Activated naive CD4-positive, alpha-beta T cell treated with anti-CD3 and anti-CD28 coated beads, Interleukin-2, amount 10 ng/mL, durations not matched to agents 7 days and 5 days (primary cell): ENCODE results near the gene F10.
"Not testable (repeated sequence)": the region's sequence is repeated elsewhere in the genome, so short reads cannot be mapped to it uniquely, and the experiment has no call there.

Source experiments
- CTCF ChIA-PET: fragments of 350-600 bp; sonication (Branson Sonifier 250); formaldehyde crosslinking; loops from one replicate; lab custom pipeline; 2021; ENCODE audit warnings: antibody characterized with exemption; lab: Charles Lee
- DNase-seq: peaks from one replicate; pipeline ENCODE4 v3.0.0-alpha.2; 2020
- H3K27ac Mint-ChIP-seq: one replicate; pipeline ENCODE4 v1.8.0; 2021; ENCODE audit warnings: mild to moderate bottlenecking, moderate library complexity, mixed read lengths
- H3K27me3 Mint-ChIP-seq: one replicate; pipeline ENCODE4 v1.8.0; 2021; ENCODE audit warnings: mild to moderate bottlenecking, mixed read lengths
- H3K36me3 Mint-ChIP-seq: one replicate; pipeline ENCODE4 v1.8.0; 2021; ENCODE audit warnings: mixed read lengths
- H3K4me1 Mint-ChIP-seq: one replicate; pipeline ENCODE4 v1.8.0; 2021; ENCODE audit warnings: mixed read lengths
- H3K4me3 Mint-ChIP-seq: one replicate; pipeline ENCODE4 v1.8.0; 2021; ENCODE audit warnings: mild to moderate bottlenecking, moderate library complexity, mixed read lengths
- H3K9me3 Mint-ChIP-seq: one replicate; pipeline ENCODE4 v1.8.0; 2021; ENCODE audit warnings: mixed read lengths

Gene F10

GRCh38 chr13:113122550-113123225 lies at the start of gene F10:
F10 (plus strand) TSS chr13:113122799; CDS start chr13:113122856, 57 bp downstream.
- Mint-ChIP-seq H3K9me3 (no peaks in the 10 kb centered on the region), H3K27ac (no peak within 1 kb of the TSS), H3K27me3 (peaks cover 33% of the 10 kb centered on the region), H3K4me3 (no peak within 1 kb of the TSS), H3K4me1 (no peaks in the 10 kb centered on the region), H3K36me3 (no peaks in the 10 kb centered on the region)
- CTCF ChIA-PET = no interaction called here
- no peak for DNase-seq

- CTCF ChIA-PET = no interaction called here
- no peaks in the 10 kb centered on the region for H3K9me3 Mint-ChIP-seq
- no peaks in the 10 kb centered on the region for H3K4me1 Mint-ChIP-seq
- DNase-seq = no peak
- no peaks in the 10 kb centered on the region for H3K27me3 Mint-ChIP-seq
- H3K4me3 Mint-ChIP-seq = no peak overlapping the region
- no peaks in the 10 kb centered on the region for H3K36me3 Mint-ChIP-seq
- no peak overlapping the region for H3K27ac Mint-ChIP-seq
Observed at GRCh38 chr13:113073942-113074341, 48.7 kb upstream of the F10 start.

DNA sequence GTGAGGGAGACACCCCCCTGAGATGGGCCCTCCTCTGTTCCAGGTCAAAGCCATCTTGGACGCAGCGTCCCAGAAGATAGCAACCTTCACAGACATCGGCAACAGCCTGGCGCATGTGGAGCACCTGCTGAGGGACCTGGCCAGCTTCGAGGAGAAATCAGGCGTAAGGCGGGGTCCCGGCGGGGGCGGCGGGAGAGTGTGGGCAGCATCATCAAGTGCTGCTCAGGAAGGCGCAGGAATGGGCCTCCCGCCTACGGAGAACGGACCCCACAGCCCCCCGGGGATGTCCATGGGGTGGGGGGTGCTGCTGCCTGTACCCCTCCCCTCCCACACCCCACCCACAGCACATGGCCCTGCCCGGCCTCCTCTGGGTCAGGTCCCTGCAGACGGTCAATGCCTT lies 48.2 kb upstream of the F10 start:
- Mint-ChIP-seq H3K36me3 (no peaks in the 10 kb centered on the region), H3K4me3 (no peak overlapping the region), H3K9me3 (no peaks in the 10 kb centered on the region), H3K4me1 (no peaks in the 10 kb centered on the region), H3K27ac (no peak overlapping the region), H3K27me3 (no peaks in the 10 kb centered on the region)
- CTCF ChIA-PET = no interaction called here
- DNase-seq = no peak

DNA sequence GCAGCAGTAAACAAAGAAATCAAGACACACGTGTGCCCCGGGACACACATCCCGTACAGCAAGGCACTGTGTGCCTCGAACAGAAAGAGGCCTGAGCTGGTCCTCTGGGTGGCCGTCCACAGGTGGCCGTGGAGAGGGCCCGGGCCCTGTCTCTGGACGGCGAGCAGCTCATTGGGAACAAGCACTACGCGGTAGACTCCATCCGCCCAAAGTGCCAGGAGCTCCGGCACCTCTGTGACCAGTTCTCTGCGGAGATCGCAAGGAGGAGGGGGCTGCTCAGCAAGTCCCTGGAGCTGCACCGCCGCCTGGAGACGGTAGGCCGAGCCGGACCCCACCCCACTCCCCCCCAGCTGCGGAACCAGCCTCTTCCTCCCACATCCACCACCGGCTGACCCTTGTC lies 47.7 kb upstream of the F10 start:
- H3K36me3 Mint-ChIP-seq = no peaks in the 10 kb centered on the region
- CTCF ChIA-PET = no interaction called here
- no peak overlapping the region for H3K27ac Mint-ChIP-seq
- no peaks in the 10 kb centered on the region for H3K9me3 Mint-ChIP-seq
- no peak overlapping the region for H3K4me3 Mint-ChIP-seq
- H3K4me1 Mint-ChIP-seq = no peaks in the 10 kb centered on the region
- no peak for DNase-seq
- H3K27me3 Mint-ChIP-seq = no peaks in the 10 kb centered on the region

DNA sequence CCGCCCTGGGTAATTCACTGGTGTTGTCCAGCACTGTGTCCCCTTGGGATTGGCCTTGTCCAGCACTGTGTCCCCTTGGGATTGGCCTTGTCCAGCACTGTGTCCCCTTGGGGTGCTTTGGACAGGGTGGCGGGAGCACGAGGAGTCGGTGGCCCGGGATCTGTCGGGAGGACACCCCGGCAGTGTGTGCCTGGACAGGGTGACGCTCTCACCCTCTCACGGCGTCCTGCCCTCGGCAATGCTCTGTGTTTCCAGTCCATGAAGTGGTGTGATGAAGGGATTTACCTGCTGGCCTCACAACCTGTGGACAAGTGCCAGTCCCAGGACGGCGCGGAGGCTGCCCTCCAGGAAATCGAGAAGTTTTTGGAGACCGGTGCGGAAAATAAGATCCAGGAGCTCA lies 46.9 kb upstream of the F10 start:
- H3K9me3 Mint-ChIP-seq = no peaks in the 10 kb centered on the region
- H3K36me3 Mint-ChIP-seq = no peaks in the 10 kb centered on the region
- no peak overlapping the region for H3K27ac Mint-ChIP-seq
- CTCF ChIA-PET = no interaction called here
- H3K4me1 Mint-ChIP-seq = no peaks in the 10 kb centered on the region
- DNase-seq = no peak
- H3K27me3 Mint-ChIP-seq = no peaks in the 10 kb centered on the region
- H3K4me3 Mint-ChIP-seq = no peak overlapping the region

GRCh38 chr13:113076681-113077401 lies 45.8 kb upstream of the F10 start:
- Mint-ChIP-seq H3K27me3 (no peaks in the 10 kb centered on the region), H3K36me3 (no peaks in the 10 kb centered on the region), H3K9me3 (no peaks in the 10 kb centered on the region), H3K4me3 (no peak overlapping the region), H3K27ac (no peak overlapping the region), H3K4me1 (no peaks in the 10 kb centered on the region)
- CTCF ChIA-PET = no interaction called here
- no peak for DNase-seq

GRCh38 chr13:113077566-113077952 lies 45.0 kb upstream of the F10 start:
- no peaks in the 10 kb centered on the region for H3K4me1 Mint-ChIP-seq
- no peak for DNase-seq
- H3K4me3 Mint-ChIP-seq = no peak overlapping the region
- H3K27me3 Mint-ChIP-seq = no peaks in the 10 kb centered on the region
- no peaks in the 10 kb centered on the region for H3K36me3 Mint-ChIP-seq
- CTCF ChIA-PET = no interaction called here
- H3K27ac Mint-ChIP-seq = no peak overlapping the region
- H3K9me3 Mint-ChIP-seq = no peaks in the 10 kb centered on the region

- H3K36me3 Mint-ChIP-seq = no peaks in the 10 kb centered on the region
- no peak overlapping the region for H3K27ac Mint-ChIP-seq
- DNase-seq = no peak
- no peaks in the 10 kb centered on the region for H3K27me3 Mint-ChIP-seq
- no peaks in the 10 kb centered on the region for H3K4me1 Mint-ChIP-seq
- CTCF ChIA-PET = no interaction called here
- no peak overlapping the region for H3K4me3 Mint-ChIP-seq
- H3K9me3 Mint-ChIP-seq = no peaks in the 10 kb centered on the region
Observed at GRCh38 chr13:113077953-113078901, 44.4 kb upstream of the F10 start.

DNA sequence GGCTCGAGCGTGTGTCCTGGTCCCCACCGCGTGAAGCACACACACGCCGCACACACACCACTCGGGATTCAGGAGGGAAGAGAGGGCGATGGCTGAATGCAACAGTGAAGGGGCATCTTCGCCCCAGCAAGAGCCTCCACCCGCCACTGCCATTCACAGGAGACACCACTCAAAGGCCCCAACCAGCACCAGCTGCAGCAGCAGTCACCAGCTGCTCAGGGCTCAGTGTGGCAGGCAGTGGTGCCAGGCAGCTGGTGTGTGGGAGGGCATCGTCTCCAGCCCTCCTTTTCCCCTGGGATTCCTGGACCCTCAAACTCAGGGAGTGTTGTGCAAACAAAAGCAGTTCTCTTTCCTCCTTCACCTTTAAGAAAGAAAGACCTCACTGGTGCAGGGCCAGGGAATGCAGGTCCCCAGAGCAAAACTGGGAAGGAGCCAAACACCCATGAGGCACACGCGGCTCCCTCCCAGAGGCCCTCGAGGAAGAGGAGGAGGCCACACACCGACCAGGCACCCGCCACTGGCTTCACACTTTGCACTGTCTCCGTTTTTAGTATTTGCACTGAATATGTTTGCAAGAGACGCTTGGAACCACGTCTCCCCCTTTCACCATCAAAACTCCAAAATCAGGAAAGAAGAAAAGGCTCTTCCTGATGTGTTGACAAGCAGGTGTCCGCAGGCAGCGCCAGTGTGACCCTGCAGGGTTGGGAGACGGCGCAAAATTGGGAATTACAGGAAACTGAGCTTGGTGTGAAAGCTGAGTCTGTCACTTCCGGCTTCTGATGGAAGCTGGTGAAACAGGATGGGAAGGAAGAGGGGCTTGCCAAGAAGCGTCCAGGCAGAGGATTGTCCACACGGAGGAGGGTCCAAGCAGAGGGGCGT lies 43.5 kb upstream of the F10 start:
- no peaks in the 10 kb centered on the region for H3K4me1 Mint-ChIP-seq
- no peaks in the 10 kb centered on the region for H3K36me3 Mint-ChIP-seq
- no peak overlapping the region for H3K27ac Mint-ChIP-seq
- CTCF ChIA-PET = no interaction called here
- DNase-seq = no peak
- no peaks in the 10 kb centered on the region for H3K9me3 Mint-ChIP-seq
- H3K27me3 Mint-ChIP-seq = no peaks in the 10 kb centered on the region
- H3K4me3 Mint-ChIP-seq = no peak overlapping the region

DNA sequence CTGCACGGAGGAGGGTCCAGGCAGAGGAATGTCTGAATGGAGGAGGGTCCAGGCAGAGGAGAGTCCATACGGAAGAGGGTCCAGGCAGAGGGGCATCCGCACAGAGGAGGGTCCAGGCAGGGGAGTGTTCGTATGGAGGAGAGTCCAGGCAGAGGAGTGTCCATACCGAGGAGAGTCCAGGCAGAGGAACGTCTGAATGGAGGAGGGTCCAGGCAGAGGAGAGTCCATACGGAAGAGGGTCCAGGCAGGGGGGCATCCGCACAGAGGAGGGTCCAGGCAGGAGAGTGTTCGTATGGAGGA lies 42.9 kb upstream of the F10 start:
- H3K27me3 Mint-ChIP-seq, H3K4me1 Mint-ChIP-seq, H3K9me3 Mint-ChIP-seq, H3K36me3 Mint-ChIP-seq, H3K27ac Mint-ChIP-seq, H3K4me3 Mint-ChIP-seq, CTCF ChIA-PET, DNase-seq: not testable (repeated sequence)

DNA sequence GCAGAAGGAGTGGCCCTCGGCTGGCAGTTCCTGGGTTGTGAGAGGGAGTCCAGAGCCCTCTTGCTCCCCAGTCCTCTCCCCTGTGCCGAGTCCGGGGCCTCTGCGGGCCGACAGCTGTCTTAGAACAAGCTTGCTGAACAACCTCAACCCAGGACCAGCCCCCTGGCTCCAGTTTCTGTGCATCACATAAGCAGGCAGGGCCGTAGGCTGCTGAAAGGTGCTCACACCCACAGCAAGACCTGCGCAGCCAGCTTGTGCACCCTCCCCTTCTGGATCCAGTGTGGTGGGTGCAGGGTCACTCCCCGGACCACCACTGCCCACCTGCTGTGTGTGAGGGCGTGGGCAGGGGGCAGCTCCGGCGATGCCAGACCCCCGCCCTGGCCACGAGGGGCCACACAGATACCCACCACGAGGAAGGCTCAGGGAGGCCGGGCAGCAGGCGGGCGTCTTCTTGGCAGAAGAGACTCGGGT lies 42.2 kb upstream of the F10 start:
- DNase-seq = no peak
- no peaks in the 10 kb centered on the region for H3K36me3 Mint-ChIP-seq
- H3K4me3 Mint-ChIP-seq = no peak overlapping the region
- CTCF ChIA-PET = no interaction called here
- H3K9me3 Mint-ChIP-seq = no peaks in the 10 kb centered on the region
- H3K4me1 Mint-ChIP-seq = no peaks in the 10 kb centered on the region
- no peak overlapping the region for H3K27ac Mint-ChIP-seq
- H3K27me3 Mint-ChIP-seq = no peaks in the 10 kb centered on the region

- H3K4me3 Mint-ChIP-seq = no peak overlapping the region
- CTCF ChIA-PET = no interaction called here
- no peaks in the 10 kb centered on the region for H3K27me3 Mint-ChIP-seq
- H3K9me3 Mint-ChIP-seq = no peaks in the 10 kb centered on the region
- H3K4me1 Mint-ChIP-seq = no peaks in the 10 kb centered on the region
- DNase-seq = no peak
- H3K36me3 Mint-ChIP-seq = no peaks in the 10 kb centered on the region
- no peak overlapping the region for H3K27ac Mint-ChIP-seq
Observed at GRCh38 chr13:113080901-113081521, 41.6 kb upstream of the F10 start.

DNA sequence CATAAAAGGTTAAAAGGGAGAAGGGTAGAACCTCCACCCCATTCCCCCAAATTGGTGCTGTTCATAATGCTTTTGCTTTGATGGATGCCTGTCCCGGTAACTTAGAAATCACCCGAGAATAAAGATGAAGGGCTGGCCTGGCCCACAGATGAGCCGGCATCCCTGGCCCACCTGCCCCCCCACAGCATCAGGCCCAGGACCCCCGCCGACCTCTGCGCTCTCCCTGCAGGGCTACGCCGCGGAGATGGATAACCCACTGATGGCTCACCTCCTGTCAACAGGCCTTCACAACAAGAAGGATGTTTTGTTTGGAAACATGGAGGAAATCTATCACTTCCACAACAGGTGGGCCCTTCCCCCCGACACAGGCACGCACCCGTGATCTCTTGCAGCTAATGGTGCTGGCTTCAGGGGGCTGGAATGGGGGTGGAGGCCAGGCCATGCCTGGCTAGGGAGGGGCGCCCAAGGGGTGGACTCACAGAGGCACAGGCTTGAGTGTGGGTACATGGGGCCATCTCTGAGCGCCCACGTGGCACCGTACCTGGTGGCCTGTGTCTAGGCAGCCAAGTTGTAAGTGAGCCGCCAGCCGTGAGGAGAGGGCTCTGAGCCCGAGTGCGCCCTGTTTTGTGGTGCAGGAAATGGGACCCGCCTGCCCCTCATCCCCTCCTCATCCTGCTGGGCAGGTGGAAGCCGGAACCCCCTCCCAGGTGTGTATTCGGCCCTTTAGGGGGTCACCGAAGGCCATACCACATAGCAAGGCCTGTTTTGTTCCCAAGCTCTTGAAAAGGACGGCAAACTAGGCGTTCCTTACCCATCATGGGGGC lies 40.2 kb upstream of the F10 start:
- no peaks in the 10 kb centered on the region for H3K27me3 Mint-ChIP-seq
- H3K36me3 Mint-ChIP-seq = no peaks in the 10 kb centered on the region
- no peak overlapping the region for H3K27ac Mint-ChIP-seq
- no peaks in the 10 kb centered on the region for H3K9me3 Mint-ChIP-seq
- H3K4me1 Mint-ChIP-seq = no peaks in the 10 kb centered on the region
- CTCF ChIA-PET = no interaction called here
- DNase-seq = no peak
- no peak overlapping the region for H3K4me3 Mint-ChIP-seq
